K562 (cell line): ENCODE measurements around the gene DIP2A.

ENCODE experiments used
- BMI1 ChIP-seq: fragments of 150-350 bp; IDR thresholded peaks from 2 replicates; pipeline ENCODE4 v1.6.1; 2014; ENCODE audit warnings: low read length
- MAZ ChIP-seq, 2 experiments: fragments of 450-650 bp in 1 of 2; sonication (generic) in 1 of 2; formaldehyde crosslinking; IDR thresholded peaks in 1 of 2; conservative IDR thresholded peaks in 1 of 2; 2 replicates each; pipeline versions ENCODE4 v1.4.0 to v1.5.0; 2020; ENCODE audit warnings: mild to moderate bottlenecking in 1 of 2, missing genetic modification reagents in 1 of 2
- PHF20 ChIP-seq: fragments of 450-650 bp; IDR thresholded peaks from 2 replicates; pipeline ENCODE4 v1.6.1; 2018; ENCODE audit not compliant: partially characterized antibody
- RBFOX2 ChIP-seq: fragments of 200-400 bp; formaldehyde crosslinking; IDR thresholded peaks from 2 replicates; pipeline ENCODE4 v1.6.1; 2017; ENCODE audit warnings: low read depth, mild to moderate bottlenecking, low read length, moderate library complexity
- RBM17 ChIP-seq: fragments of 200-400 bp; formaldehyde crosslinking; IDR thresholded peaks from 2 replicates; pipeline ENCODE4 v1.6.1; 2017; ENCODE audit warnings: low read depth, mild to moderate bottlenecking, low read length, borderline replicate concordance
- SIX5 ChIP-seq, 2 experiments: IDR thresholded peaks; 2 replicates each; pipeline ENCODE4 v1.6.1; 2011; ENCODE audit warnings: low read length in 2 of 2, borderline replicate concordance in 1 of 2, low read depth in 1 of 2, mild to moderate bottlenecking in 1 of 2, moderate library complexity in 1 of 2; ENCODE audit not compliant: insufficient read depth in 1 of 2
- TF ChIP-seq, protein P1 (sequence below): conservative IDR thresholded peaks from 2 replicates; pipeline ENCODE4 v1.6.1; 2011; ENCODE audit warnings: low read depth, mild to moderate bottlenecking, low read length; ENCODE audit not compliant: control insufficient read depth
- TF ChIP-seq, protein P2 (sequence below): sonication (generic); formaldehyde crosslinking; IDR thresholded peaks from 2 replicates; pipeline ENCODE4 v1.8.0; 2022; ENCODE audit warnings: mild to moderate bottlenecking, missing genetic modification reagents
- TF ChIP-seq, protein P3 (sequence below), 3 experiments: IDR thresholded peaks in 2 of 3; conservative IDR thresholded peaks in 1 of 3; 2 replicates each; pipeline ENCODE4 v1.5.1; 2011 to 2012; ENCODE audit warnings: low read length in 3 of 3, mild to moderate bottlenecking in 3 of 3, control low read depth in 2 of 3, improper control_type of control experiment in 1 of 3, inconsistent platforms in 1 of 3, low read depth in 1 of 3, mixed read lengths in 1 of 3, moderate library complexity in 1 of 3; ENCODE audit not compliant: insufficient read depth in 2 of 3

DNA sequence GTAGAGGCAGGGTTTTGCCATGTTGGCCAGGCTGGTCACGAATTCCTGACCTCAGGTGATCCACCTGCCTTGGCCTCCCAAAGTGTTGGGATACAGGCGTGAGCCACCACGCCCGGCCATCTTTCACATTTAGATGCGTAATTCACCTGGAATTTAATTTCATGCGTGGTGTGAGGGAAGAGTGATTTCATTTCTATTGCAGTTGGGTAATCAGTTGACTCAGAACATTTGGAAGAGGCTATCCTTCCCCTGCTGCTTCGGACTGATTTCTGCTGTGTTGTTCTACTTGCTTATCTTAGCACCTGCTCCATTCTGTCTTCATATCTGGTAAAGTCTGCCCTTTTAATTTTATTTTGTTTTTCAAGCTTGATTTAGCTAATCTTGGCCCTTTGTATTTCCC lies 19.1 kb downstream of the DIP2A start:
- TF ChIP-seq RBFOX2: no peak
- TF ChIP-seq BMI1: no peak
- TF ChIP-seq MAZ (CRISPR knock-in tag; conservative IDR thresholded peaks at IDR 0.05 in 1 of 2, IDR thresholded peaks at IDR 0.05 in 1 of 2): no peak
- no peak for TF ChIP-seq RBM17
- TF ChIP-seq, protein P1, sequence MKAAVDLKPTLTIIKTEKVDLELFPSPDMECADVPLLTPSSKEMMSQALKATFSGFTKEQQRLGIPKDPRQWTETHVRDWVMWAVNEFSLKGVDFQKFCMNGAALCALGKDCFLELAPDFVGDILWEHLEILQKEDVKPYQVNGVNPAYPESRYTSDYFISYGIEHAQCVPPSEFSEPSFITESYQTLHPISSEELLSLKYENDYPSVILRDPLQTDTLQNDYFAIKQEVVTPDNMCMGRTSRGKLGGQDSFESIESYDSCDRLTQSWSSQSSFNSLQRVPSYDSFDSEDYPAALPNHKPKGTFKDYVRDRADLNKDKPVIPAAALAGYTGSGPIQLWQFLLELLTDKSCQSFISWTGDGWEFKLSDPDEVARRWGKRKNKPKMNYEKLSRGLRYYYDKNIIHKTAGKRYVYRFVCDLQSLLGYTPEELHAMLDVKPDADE: no peak
- no peak for TF ChIP-seq PHF20
- no peak for TF ChIP-seq SIX5 (IDR thresholded peaks at IDR 0.05; ENCODE audit: borderline replicate concordance in 1 of 2, insufficient read depth in 1 of 2, low read depth in 1 of 2, low read length in 2 of 2)
- TF ChIP-seq, protein P2, sequence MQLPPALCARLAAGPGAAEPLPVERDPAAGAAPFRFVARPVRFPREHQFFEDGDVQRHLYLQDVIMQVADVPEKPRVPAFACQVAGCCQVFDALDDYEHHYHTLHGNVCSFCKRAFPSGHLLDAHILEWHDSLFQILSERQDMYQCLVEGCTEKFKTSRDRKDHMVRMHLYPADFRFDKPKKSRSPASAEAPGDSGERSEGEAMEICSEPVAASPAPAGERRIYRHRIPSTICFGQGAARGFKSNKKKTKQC (CRISPR knock-in tag): no peak
- TF ChIP-seq, protein P3, sequence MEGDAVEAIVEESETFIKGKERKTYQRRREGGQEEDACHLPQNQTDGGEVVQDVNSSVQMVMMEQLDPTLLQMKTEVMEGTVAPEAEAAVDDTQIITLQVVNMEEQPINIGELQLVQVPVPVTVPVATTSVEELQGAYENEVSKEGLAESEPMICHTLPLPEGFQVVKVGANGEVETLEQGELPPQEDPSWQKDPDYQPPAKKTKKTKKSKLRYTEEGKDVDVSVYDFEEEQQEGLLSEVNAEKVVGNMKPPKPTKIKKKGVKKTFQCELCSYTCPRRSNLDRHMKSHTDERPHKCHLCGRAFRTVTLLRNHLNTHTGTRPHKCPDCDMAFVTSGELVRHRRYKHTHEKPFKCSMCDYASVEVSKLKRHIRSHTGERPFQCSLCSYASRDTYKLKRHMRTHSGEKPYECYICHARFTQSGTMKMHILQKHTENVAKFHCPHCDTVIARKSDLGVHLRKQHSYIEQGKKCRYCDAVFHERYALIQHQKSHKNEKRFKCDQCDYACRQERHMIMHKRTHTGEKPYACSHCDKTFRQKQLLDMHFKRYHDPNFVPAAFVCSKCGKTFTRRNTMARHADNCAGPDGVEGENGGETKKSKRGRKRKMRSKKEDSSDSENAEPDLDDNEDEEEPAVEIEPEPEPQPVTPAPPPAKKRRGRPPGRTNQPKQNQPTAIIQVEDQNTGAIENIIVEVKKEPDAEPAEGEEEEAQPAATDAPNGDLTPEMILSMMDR (IDR thresholded peaks at IDR 0.05 in 2 of 3, conservative IDR thresholded peaks at IDR 0.05 in 1 of 3; ENCODE audit: insufficient read depth in 2 of 3, low read depth in 1 of 3, low read length in 3 of 3): no peak
